DMS53 (cell line): ENCODE results near the gene ZSCAN16.
A peak's percentile ranks its signal among the peaks of the same experiment; 100 is the strongest.
"Not testable (repeated sequence)": the region's sequence is repeated elsewhere in the genome, so short reads cannot be mapped to it uniquely, and the experiment has no call there.

ENCODE experiments used
- DNase-seq: peaks from one replicate; lab custom pipeline; 2025; lab: John Stamatoyannopoulos, UW

The ZSCAN16 gene

GRCh38 chr6:28124350-28124970, at the start of gene ZSCAN16:
Gene ZSCAN16, plus strand, starts transcription at chr6:28124609. Its CDS starts 835 bp downstream, at chr6:28125444.
- DNase-seq: peak; percentile 96

DNA sequence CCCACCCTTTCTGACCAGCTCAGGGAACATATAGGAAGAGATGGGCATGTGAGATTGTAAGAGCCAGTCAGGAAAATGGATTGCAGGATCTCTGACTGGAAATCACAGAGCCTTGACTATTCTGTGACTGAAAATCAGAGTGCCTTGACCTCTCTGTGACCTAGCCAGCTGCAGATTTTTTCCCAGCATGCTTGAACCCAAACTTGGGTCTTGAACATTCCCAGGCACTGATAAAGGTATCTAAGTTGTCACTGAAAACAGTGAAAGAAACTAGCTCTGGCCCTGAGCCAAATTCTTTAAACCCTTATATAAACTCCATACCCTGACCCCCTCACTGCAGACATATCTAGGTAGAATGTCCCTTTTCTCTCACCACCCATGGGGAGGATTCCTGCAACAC, 46.4 kb upstream of the ZSCAN16 start:
- no peak for DNase-seq

GRCh38 chr6:28078836-28079235, 45.6 kb upstream of the ZSCAN16 start:
- no peak for DNase-seq

DNA sequence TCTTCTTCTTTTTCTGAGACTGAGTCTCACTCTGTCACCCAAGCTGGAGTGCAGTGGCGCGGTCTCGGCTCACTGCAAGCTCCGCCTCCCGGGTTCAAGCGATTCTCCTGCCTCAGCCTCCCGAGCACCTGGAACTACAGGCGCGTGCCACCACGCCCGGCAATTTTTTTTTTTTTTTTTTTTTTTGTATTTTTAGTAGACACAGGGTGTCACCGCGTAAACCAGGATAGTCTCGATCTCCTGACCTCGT, 44.1 kb upstream of the ZSCAN16 start, which contains the start of gene ZNF165:
TSS of gene ZNF165 (plus strand) at position 188 of the 250 bp plus-strand sequence. CDS start 4,913 bp downstream, outside the sequence.
- DNase-seq: peak; percentile 79

DNA sequence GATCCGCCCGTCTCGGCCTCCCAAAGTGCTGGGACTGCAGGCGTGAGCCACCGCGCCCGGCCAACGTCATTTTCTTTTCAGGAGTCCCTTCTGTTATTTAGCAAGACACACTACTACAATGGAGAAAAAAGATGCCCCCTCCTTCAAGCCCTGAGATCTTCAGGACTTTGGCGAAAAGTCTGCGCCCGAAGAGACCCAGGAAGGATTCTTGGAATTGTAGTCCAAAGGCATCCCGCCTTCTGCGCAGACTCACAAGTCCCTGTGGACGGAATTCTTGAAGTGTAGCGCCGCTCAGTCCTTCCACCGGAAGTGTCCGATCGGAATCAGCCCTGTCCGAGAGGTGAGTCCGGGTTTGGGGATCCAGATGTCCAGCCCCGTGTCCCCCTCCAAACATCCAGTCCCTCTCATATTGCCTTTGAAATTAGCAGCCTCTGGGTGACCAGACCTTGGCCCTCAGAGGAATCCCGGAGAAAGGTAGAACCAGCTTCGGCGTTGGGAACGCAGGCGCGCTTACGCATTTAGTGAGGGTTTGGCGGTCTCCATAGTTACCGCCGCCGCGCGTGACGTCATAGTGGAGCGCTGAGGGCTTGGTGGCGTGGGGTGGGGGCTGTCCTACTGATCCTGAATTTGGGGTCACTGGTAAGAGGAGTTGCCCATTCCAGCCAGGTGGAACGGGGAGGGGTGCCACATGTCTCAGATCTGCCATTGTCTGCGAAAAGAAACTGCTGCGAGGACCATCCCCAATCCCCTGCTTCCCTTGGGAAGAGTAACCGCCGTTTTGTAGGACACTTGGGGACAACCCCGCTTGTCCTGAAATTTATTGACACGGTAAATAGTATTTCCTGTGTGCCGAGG, 43.6 kb upstream of the ZSCAN16 start:
- peak; percentile 97 for DNase-seq

GRCh38 chr6:28081486-28081751, 43.0 kb upstream of the ZSCAN16 start:
- no peak for DNase-seq

- no peak for DNase-seq
Measured at GRCh38 chr6:28082939-28083338, 41.5 kb upstream of the ZSCAN16 start.

- no peak for DNase-seq
Measured at GRCh38 chr6:28089054-28089453, 35.4 kb upstream of the ZSCAN16 start.

GRCh38 chr6:28090917-28091586, 33.4 kb upstream of the ZSCAN16 start:
- no peak for DNase-seq

DNA sequence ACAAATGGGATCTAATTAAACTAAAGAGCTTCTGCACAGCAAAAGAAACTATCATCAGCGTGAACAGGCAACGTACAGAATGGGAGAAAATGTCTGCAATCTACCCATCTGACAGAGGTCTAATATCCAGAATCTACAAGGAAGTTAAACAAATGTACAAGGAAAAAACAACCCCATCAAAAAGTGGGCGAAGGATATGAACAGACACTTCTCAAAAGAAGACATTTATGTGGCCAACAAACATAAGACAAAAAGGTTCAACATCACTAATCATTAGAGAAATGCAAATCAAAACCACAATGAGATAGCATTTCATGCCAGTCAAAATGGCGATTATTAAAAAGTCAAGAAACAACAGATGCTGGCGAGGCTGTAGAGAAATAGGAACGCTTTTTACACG, 22.2 kb upstream of the ZSCAN16 start:
- DNase-seq: not testable (repeated sequence)

GRCh38 chr6:28102699-28103098, 21.7 kb upstream of the ZSCAN16 start:
- not testable (repeated sequence) for DNase-seq

DNA sequence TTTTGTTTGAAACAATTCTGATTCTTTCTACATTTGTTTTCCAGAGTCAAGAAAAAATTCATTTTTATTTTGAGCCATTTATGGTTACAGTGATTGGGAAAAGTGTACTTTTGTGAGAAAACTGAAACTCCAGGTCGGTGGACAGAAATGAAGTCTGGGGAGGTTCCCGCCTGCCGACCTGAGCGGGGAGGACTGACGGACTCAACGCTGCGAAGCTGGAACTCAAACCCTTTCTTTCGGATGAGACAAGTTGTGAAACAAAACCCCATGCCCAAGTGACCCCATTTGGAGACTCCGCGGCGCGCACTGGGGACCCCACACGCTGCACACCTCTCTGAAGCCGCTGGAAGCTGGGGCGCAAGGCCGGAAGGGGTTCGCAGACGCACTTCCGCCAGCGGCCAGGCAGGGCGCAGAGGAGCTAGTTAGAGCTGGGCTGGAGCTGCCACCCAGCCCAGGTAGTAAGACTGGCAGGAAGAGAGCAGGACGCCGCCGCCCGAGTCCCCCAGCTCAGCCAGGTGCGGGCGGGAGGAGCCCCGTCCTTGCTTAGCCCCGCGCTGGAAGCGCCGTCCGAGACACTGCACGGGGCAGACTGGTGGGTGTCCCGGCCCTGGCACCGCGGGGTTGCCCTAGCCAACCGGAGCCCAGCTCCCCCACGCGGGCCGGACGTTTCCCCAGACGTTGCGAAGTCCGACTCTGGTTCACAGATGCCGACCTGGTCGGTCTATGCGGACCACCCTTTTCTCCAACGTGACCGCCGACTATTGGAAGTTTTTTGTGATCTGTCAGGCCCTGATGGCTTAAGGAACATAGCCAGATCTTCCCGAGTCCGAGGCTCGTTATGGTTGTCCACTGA, 19.8 kb upstream of the ZSCAN16 start:
- peak; percentile 95 for DNase-seq

GRCh38 chr6:28105245-28105639, 19.2 kb upstream of the ZSCAN16 start:
- peak; percentile 50 for DNase-seq

DNA sequence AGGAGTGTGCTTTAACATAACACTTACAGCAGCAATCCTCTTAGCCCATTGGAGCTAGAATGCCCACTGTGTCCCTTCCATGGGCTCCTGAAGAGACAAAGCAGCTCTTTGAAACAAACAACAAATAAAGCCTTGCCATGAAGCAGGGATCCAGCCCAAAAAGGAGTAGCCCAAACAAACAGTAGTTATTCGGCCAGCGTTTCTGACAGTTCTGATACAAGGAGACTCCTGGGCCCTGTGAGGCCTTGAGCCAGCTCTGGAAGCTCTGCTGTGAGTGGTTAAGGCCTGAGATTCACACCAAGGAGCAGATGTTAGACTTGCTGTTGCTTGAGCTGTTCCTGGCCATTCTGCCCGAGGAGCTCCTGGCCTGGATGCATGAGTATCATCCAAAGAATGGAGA, 16.9 kb upstream of the ZSCAN16 start:
- DNase-seq: no peak

GRCh38 chr6:28111964-28112363, 12.4 kb upstream of the ZSCAN16 start:
- DNase-seq: no peak

GRCh38 chr6:28115799-28116198, 8.6 kb upstream of the ZSCAN16 start:
- DNase-seq: no peak

DNA sequence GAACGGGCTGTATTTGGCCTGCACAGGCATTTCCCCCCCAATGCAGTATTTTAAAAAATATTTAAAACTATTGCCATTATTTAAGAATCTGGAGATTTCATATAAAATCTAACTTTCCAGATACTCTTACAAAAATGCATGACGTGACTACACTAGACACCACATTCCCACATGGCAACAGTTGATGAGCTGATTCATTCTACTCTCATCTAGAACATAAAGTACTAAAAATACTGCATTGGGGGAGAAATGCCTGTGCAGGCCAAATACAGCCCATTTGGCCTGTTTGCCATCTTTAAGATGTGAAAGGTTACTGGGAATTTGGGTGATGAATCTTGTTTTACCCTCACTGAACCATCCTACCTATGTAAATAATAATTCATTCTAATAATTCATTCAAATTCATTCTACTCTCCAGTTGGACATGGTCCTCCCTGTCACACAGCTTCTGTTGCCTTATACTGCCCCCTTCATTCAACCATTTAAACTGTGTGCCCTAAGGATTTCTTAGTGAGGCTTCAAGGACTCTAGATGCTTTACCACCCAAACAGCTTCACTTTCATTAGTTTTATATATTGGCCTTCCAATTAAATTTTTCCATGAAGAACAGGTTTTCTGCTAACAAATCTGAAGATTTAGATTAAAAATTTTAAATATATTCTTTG, 6.9 kb upstream of the ZSCAN16 start:
- DNase-seq: no peak

- DNase-seq: no peak
Measured at GRCh38 chr6:28118217-28118616, 6.2 kb upstream of the ZSCAN16 start.

DNA sequence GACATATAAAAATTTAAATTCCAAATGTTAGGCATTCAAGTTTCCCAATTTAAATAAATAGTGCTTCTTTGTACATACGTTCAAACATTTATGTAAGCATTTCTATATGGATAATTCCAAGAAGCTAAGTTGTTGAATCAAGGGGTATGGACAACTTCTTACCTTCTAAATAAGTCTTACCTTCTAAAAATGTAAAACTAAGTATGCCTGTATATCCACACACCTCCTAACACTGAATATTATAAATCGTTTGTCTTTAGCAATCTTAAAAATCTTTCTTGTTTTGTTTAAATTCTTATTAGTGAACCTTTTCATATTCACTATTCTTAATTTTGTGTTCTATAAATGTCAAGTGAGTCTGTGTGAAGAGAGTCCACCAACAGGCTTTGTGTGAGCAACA, 2.5 kb upstream of the ZSCAN16 start:
- DNase-seq: no peak

GRCh38 chr6:28122283-28122682, 2.1 kb upstream of the ZSCAN16 start:
- DNase-seq: not testable (repeated sequence)

DNA sequence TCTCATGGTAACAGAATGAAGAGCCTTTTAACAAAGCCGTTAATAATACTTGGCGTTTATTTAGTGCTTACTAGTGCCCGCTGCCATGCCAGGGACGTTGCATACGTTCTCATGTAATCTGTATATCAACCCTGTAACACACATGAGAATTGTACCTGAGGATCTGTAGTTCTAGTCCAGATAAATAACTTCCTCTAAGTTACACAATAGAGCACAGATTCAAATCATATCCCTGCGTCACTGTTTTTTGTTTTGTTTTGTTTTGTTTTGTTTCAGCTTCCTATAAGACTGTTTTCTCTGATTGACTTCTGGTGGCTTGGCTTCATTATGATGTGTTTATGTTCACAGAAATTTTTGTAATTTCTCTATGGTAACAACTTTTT, 553 bp downstream of the ZSCAN16 start:
- no peak for DNase-seq

DNA sequence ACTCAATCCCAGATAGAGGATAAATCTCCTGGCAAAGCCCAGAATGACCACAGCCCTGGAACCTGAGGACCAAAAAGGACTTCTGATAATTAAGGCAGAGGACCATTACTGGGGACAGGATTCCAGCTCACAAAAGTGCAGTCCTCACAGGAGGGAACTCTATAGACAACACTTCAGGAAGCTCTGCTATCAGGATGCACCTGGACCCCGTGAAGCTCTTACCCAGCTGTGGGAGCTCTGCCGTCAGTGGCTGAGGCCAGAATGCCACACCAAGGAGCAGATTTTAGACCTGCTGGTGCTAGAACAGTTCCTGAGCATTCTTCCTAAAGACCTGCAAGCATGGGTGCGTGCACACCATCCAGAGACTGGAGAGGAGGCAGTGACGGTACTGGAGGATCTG, 992 bp downstream of the ZSCAN16 start:
- peak; percentile 32 for DNase-seq
